ACC112 (cell line): ENCODE data around the gene POTEI.
"Not testable (repeated sequence)": the region's sequence is repeated elsewhere in the genome, so short reads cannot be mapped to it uniquely, and the experiment has no call there.

Experiments used
- H2AFZ ChIP-seq: fragments of 200-600 bp; sonication (generic); one replicate; pipeline ENCODE4 v1.6.0; 2017; ENCODE audit warnings: antibody characterized with exemption, low read length; ENCODE audit not compliant: unreplicated experiment
- H3K27ac ChIP-seq: fragments of 200-600 bp; sonication (generic); 2 replicates; pipeline ENCODE4 v1.5.1; 2014; ENCODE audit warnings: low read depth, mild to moderate bottlenecking, antibody characterized with exemption, low read length, moderate library complexity
- H3K27me3 ChIP-seq: fragments of 200-600 bp; sonication (generic); 2 replicates; pipeline ENCODE4 v1.6.1; 2014; ENCODE audit warnings: mild to moderate bottlenecking, antibody characterized with exemption, low read length, moderate library complexity, mixed read lengths; ENCODE audit not compliant: insufficient read depth
- H3K36me3 ChIP-seq: fragments of 200-600 bp; sonication (generic); 2 replicates; pipeline ENCODE4 v1.6.1; 2016; ENCODE audit warnings: mild to moderate bottlenecking, antibody characterized with exemption, low read length, moderate library complexity, mixed read lengths; ENCODE audit not compliant: insufficient read depth
- H3K4me1 ChIP-seq: fragments of 200-600 bp; sonication (generic); one replicate; pipeline ENCODE4 v1.6.1; 2016; ENCODE audit warnings: low read length, mixed read lengths; ENCODE audit not compliant: insufficient read depth, unreplicated experiment, control insufficient read depth
- H3K4me3 ChIP-seq: fragments of 200-600 bp; sonication (generic); 2 replicates; pipeline ENCODE4 v1.5.1; 2014; ENCODE audit warnings: mild to moderate bottlenecking, low read depth, low read length
- H3K79me2 ChIP-seq: fragments of 200-600 bp; sonication (generic); one replicate; pipeline ENCODE4 v1.6.0; 2016; ENCODE audit warnings: low read length; ENCODE audit not compliant: control insufficient read depth, unreplicated experiment, insufficient read depth

The POTEI gene

DNA sequence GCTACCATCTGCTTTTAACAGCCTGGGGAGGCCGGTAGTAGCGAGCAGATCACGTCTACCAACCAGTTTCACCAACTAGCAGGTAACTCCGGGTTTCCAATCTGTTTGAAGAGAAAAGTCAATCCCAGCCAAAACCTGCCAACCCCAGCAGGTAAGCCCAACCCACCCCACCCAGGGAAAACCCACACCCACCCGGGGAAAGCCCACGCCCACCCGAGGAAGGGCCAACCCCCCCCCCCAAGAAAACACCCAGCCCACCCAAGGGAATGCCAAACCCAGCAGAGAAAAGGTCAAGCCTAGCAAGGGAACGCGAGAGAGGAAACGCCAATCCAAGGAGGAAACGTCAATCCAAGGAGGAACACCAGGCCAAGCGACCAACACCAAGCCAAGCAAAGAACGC is at the start of gene POTEI:
Gene POTEI (minus strand): TSS at position 101 of the 400 bp plus-strand sequence. CDS start 93 bp downstream, at position 8.
- not testable (repeated sequence) for H3K36me3 ChIP-seq, H3K4me3 ChIP-seq, H3K27me3 ChIP-seq, H3K4me1 ChIP-seq, H3K27ac ChIP-seq, H2AFZ ChIP-seq, H3K79me2 ChIP-seq

GRCh38 chr2:130556441-130556840 is 47.3 kb upstream of the POTEI start:
- not testable (repeated sequence) for H3K36me3 ChIP-seq, H3K4me3 ChIP-seq, H3K79me2 ChIP-seq, H3K27ac ChIP-seq, H3K27me3 ChIP-seq, H2AFZ ChIP-seq, H3K4me1 ChIP-seq

DNA sequence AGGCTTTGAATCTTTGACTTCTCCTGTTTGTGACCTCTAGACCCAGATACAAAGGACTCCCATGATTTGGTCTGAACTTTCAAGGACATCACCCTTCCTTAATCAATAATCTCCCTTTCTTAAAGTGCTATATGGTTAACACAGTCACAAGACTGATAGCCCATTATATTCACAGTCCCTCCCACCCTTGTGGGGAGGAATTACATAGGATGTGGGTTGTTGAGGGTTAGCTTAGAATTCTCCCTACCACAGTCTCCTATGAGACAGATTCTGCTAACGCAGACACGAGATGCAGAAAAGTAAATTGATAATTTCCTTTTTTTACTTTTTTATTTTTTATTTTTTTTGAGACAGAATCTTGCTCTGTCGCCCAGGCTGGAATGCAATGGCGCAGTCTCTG is 45.0 kb upstream of the POTEI start:
- H3K79me2 ChIP-seq, H3K4me1 ChIP-seq, H3K36me3 ChIP-seq, H3K4me3 ChIP-seq, H3K27me3 ChIP-seq, H2AFZ ChIP-seq, H3K27ac ChIP-seq: not testable (repeated sequence)

- not testable (repeated sequence) for H3K27ac ChIP-seq, H3K4me3 ChIP-seq, H3K36me3 ChIP-seq, H2AFZ ChIP-seq, H3K27me3 ChIP-seq, H3K79me2 ChIP-seq, H3K4me1 ChIP-seq
Measured at GRCh38 chr2:130549475-130549874, 40.3 kb upstream of the POTEI start.

- H3K79me2 ChIP-seq, H3K4me3 ChIP-seq, H3K36me3 ChIP-seq, H3K27me3 ChIP-seq, H2AFZ ChIP-seq, H3K4me1 ChIP-seq, H3K27ac ChIP-seq: not testable (repeated sequence)
Measured at GRCh38 chr2:130548418-130548817, 39.3 kb upstream of the POTEI start.

GRCh38 chr2:130544978-130545377 is 35.9 kb upstream of the POTEI start:
- not testable (repeated sequence) for H3K4me3 ChIP-seq, H3K79me2 ChIP-seq, H3K36me3 ChIP-seq, H3K27me3 ChIP-seq, H3K27ac ChIP-seq, H3K4me1 ChIP-seq, H2AFZ ChIP-seq

DNA sequence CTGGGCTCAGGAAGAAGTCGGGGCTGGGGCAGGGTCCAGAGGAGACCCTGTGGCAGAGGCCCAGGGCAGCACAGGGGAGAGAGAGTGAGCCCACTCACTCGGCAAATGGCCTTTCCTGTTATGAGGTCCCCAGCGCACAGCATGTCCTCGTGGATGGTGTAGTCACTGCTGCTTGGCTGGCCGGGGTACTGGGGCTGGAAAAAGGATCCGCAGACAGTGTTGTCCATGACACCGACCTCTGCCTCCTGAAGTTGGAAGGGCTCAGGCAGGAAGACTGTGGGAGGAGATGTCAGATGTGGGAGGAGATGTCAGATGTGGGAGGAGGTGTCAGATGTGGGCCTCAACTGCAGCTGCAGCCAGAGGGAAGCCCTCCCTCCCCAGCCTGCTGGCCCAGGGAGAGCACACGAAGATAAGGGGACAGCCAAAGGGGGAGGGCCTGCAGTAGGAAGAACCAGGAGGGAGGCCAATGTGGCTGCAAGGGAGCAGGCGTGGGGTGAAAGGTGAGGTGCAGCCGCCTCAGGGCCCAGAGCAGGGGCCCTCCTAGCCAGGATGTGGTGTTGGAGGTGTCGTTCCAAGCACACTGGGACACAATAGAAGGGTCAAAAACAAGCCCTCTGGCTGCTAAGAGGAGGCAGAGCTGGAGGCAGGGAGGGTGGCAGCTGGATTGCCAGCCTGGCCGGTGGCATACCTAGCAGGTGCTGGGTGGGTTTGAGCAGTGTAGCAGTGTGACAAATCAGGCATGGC is 34.8 kb upstream of the POTEI start:
- not testable (repeated sequence) for H3K27ac ChIP-seq, H3K79me2 ChIP-seq, H3K36me3 ChIP-seq, H2AFZ ChIP-seq, H3K27me3 ChIP-seq, H3K4me3 ChIP-seq, H3K4me1 ChIP-seq

GRCh38 chr2:130542789-130543188 is 33.7 kb upstream of the POTEI start:
- H3K27ac ChIP-seq, H2AFZ ChIP-seq, H3K36me3 ChIP-seq, H3K79me2 ChIP-seq, H3K4me3 ChIP-seq, H3K4me1 ChIP-seq, H3K27me3 ChIP-seq: not testable (repeated sequence)

DNA sequence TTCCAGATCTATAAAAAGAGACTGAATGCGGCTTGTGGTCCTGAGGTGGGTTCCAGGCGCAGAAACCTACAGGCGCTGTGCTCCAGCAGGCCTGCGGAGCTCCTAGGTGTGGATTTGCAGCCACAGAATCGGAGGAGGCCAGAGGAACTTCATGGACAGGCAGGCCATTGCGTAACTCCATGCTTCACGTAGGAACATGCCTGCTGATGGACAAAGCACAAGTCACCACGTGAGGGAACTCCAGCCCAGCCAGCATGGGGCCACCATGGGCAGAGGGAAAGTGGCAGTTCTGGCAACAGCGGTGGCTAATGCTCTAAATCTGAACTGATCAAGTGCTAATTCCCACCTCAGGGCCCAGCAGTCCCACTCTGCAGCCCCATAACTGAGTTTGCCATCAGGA is 29.1 kb upstream of the POTEI start:
- not testable (repeated sequence) for H3K36me3 ChIP-seq, H3K4me3 ChIP-seq, H3K27ac ChIP-seq, H3K79me2 ChIP-seq, H3K4me1 ChIP-seq, H2AFZ ChIP-seq, H3K27me3 ChIP-seq

- not testable (repeated sequence) for H3K36me3 ChIP-seq, H3K79me2 ChIP-seq, H3K4me1 ChIP-seq, H3K27ac ChIP-seq, H2AFZ ChIP-seq, H3K4me3 ChIP-seq, H3K27me3 ChIP-seq
Measured at GRCh38 chr2:130536654-130537053, 27.5 kb upstream of the POTEI start.

DNA sequence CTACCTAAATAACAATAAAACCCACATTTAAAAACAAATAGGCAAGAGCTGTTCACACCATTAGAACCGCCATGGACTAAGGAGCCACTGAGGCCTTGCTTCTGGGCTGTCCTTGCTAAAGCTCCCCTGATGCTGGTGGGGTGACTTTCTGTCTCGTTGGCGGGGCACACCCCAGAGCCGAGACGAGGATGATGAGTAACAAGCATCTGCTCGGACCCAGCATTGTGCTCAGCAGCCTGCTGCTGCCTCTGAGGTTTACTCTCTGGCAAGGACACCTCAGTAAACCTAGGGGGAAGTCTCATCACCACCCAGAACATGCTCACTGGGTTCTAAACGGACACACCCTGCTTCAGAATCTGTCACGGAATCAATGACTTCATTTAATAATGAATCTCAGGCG is 22.5 kb upstream of the POTEI start:
- not testable (repeated sequence) for H3K36me3 ChIP-seq, H3K4me3 ChIP-seq, H3K27ac ChIP-seq, H3K27me3 ChIP-seq, H3K4me1 ChIP-seq, H2AFZ ChIP-seq, H3K79me2 ChIP-seq
